ENCODE results near the gene SORCS2. TPM values are rescaled to one million over a fixed set of nuclear protein-coding genes. Genes with fewer than 3 reads are reported as not detected.

SORCS2 gene
- total RNA-seq, 4 donors from 2014 or later = 0.07 to 1.2 (median 0.11) TPM

- no peaks in the 10 kb centered on the region for H3K4me1 ChIP-seq
These were observed 527.2 kb downstream of the SORCS2 start for GRCh38 chr4:7719354-7720174.

GRCh38 chr4:7721984-7722551 lies 529.7 kb downstream of the SORCS2 start:
- in situ Hi-C loops (cut with MboI; ENCODE audit: low sequenced_read_pairs in 4 of 4) = loop anchor here in 3 of 4 donors (10.0 to 25.0 kb wide), 2 partner anchors 535 to 537 kb away; partner anchors contain the start of gene SORCS2 (in 2 of the 3)
- no peak for TF ChIP-seq CTCF (IDR thresholded peaks at IDR 0.05 in 4 of 5, conservative IDR thresholded peaks at IDR 0.05 in 1 of 5)
- TF ChIP-seq POLR2A (IDR thresholded peaks at IDR 0.05) = no peak
- ATAC-seq = no peak
- DNase-seq = no peak
- intact Hi-C loops (cut with DNase I; ENCODE audit: low total_unique reads) = loop anchor here (2.0 kb wide), 1 partner anchor 61 kb away; no protein-coding TSS in a partner anchor
- H3K36me3 ChIP-seq = no peaks in the 10 kb centered on the region
- no peaks in the 10 kb centered on the region for H3K9me3 ChIP-seq
- no peak overlapping the region for H3K27ac ChIP-seq
- H3K27me3 ChIP-seq = peaks cover 0 to 7% (median 0%) of the 10 kb centered on the region in 3 donors
- no peaks in the 10 kb centered on the region for H3K4me1 ChIP-seq
- no peak overlapping the region for H3K4me3 ChIP-seq

More at GRCh38 chr4:7719354-7720174, 527.2 kb downstream of the SORCS2 start:
- ATAC-seq (no peak), DNase-seq (no peak)
- no peaks in the 10 kb centered on the region for H3K9me3 ChIP-seq
- peaks cover 0 to 7% (median 0%) of the 10 kb centered on the region in 3 donors for H3K27me3 ChIP-seq
- in situ Hi-C loops (cut with MboI; ENCODE audit: low sequenced_read_pairs in 4 of 4) (loop anchor here in 3 of 4 donors (10.0 to 25.0 kb wide), 2 partner anchors 532 to 535 kb away; partner anchors contain the start of gene SORCS2 (in 2 of the 3)), intact Hi-C loops (cut with DNase I; ENCODE audit: low total_unique reads) (loop anchor here (2.0 kb wide), 2 partner anchors 63 to 527 kb away; partner anchors contain the start of gene SORCS2)
- no peaks in the 10 kb centered on the region for H3K36me3 ChIP-seq
- no peak overlapping the region for H3K27ac ChIP-seq
- no peak overlapping the region for H3K4me3 ChIP-seq
- TF ChIP-seq CTCF (IDR thresholded peaks at IDR 0.05 in 4 of 5, conservative IDR thresholded peaks at IDR 0.05 in 1 of 5) (peak; percentile 15 to 77 (median 63)), POLR2A (IDR thresholded peaks at IDR 0.05) (no peak)

- Histone ChIP-seq H3K9me3 (no peaks in the 10 kb centered on the region), H3K27me3 (peaks cover 0 to 7% (median 0%) of the 10 kb centered on the region in 3 donors), H3K4me3 (no peak overlapping the region), H3K4me1 (no peaks in the 10 kb centered on the region), H3K27ac (no peak overlapping the region), H3K36me3 (no peaks in the 10 kb centered on the region)
- no peak for TF ChIP-seq CTCF (IDR thresholded peaks at IDR 0.05 in 4 of 5, conservative IDR thresholded peaks at IDR 0.05 in 1 of 5)
- TF ChIP-seq POLR2A (IDR thresholded peaks at IDR 0.05) = no peak
- in situ Hi-C loops (cut with MboI; ENCODE audit: low sequenced_read_pairs in 4 of 4) = loop anchor here in 3 of 4 donors (10.0 to 25.0 kb wide), 2 partner anchors 536 to 538 kb away; partner anchors contain the start of gene SORCS2 (in 2 of the 3)
- intact Hi-C loops (cut with DNase I; ENCODE audit: low total_unique reads) = no loop called here
- ATAC-seq (no peak), DNase-seq (no peak)
These were observed 530.5 kb downstream of the SORCS2 start for GRCh38 chr4:7722766-7723387.

- TF ChIP-seq POLR2A (IDR thresholded peaks at IDR 0.05) (no peak), CTCF (IDR thresholded peaks at IDR 0.05 in 4 of 5, conservative IDR thresholded peaks at IDR 0.05 in 1 of 5) (no peak)
- no peak for DNase-seq
- Histone ChIP-seq H3K4me1 (no peaks in the 10 kb centered on the region), H3K27me3 (peaks cover 0 to 7% (median 0%) of the 10 kb centered on the region in 3 donors), H3K4me3 (no peak overlapping the region), H3K27ac (no peak overlapping the region), H3K9me3 (no peaks in the 10 kb centered on the region), H3K36me3 (no peaks in the 10 kb centered on the region)
- in situ Hi-C loops (cut with MboI; ENCODE audit: low sequenced_read_pairs in 4 of 4) = loop anchor here in 3 of 4 donors (10.0 to 25.0 kb wide), 2 partner anchors 536 to 539 kb away; partner anchors contain the start of gene SORCS2 (in 2 of the 3)
- ATAC-seq = no peak
- intact Hi-C loops (cut with DNase I; ENCODE audit: low total_unique reads) = no loop called here
These were observed 531.3 kb downstream of the SORCS2 start for GRCh38 chr4:7723625-7724024.

Measured in gastrocnemius medialis (tissue), 4 donors.